Skeletal muscle tissue (tissue), 4 donors: Measurements from ENCODE around the gene PPP1R3C. TPM values are rescaled to one million over a fixed set of nuclear protein-coding genes. Genes with fewer than 3 reads are reported as not detected.
A peak's percentile ranks its signal among the peaks of the same experiment; 100 is the strongest.

Source experiments
- H3K27ac ChIP-seq: one replicate; pipeline ENCODE4 v1.7.0; 2013; ENCODE audit warnings: mild to moderate bottlenecking, low read depth, low read length, inconsistent platforms
- H3K27me3 ChIP-seq, 3 donors: one replicate each; pipeline ENCODE4 v1.7.0; 2013; ENCODE audit warnings: low read length in 3 of 3; ENCODE audit not compliant: control insufficient read depth in 3 of 3, insufficient read depth in 3 of 3
- H3K36me3 ChIP-seq, 3 donors: one replicate each; pipeline ENCODE4 v1.7.0; 2013; ENCODE audit warnings: low read length in 3 of 3; ENCODE audit not compliant: control insufficient read depth in 3 of 3, insufficient read depth in 3 of 3
- H3K4me1 ChIP-seq, 3 donors: one replicate each; pipeline ENCODE4 v1.7.0; 2013; ENCODE audit warnings: low read length in 3 of 3, mild to moderate bottlenecking in 3 of 3; ENCODE audit not compliant: control insufficient read depth in 3 of 3, insufficient read depth in 3 of 3
- H3K4me3 ChIP-seq, 3 donors: one replicate each; pipeline ENCODE4 v1.7.0; 2013; ENCODE audit warnings: low read length in 3 of 3
- H3K9ac ChIP-seq, 3 donors: one replicate each; pipeline ENCODE4 v1.7.0; 2013; ENCODE audit warnings: low read length in 3 of 3, mild to moderate bottlenecking in 3 of 3, moderate library complexity in 2 of 3, low read depth in 1 of 3
- H3K9me3 ChIP-seq, 3 donors: one replicate each; pipeline ENCODE4 v1.7.0; 2013; ENCODE audit warnings: low read length in 3 of 3; ENCODE audit not compliant: control insufficient read depth in 3 of 3
- total RNA-seq: library from RNA; depleted of rRNA; stranded (reverse); fragments of >200 nt; gene quantifications from one replicate; pipeline ENCODE4 v1.2.3, GENCODE V29; 2014
- donor health status: Osteomylitis.

The PPP1R3C gene
- total RNA-seq, result 218 TPM

DNA sequence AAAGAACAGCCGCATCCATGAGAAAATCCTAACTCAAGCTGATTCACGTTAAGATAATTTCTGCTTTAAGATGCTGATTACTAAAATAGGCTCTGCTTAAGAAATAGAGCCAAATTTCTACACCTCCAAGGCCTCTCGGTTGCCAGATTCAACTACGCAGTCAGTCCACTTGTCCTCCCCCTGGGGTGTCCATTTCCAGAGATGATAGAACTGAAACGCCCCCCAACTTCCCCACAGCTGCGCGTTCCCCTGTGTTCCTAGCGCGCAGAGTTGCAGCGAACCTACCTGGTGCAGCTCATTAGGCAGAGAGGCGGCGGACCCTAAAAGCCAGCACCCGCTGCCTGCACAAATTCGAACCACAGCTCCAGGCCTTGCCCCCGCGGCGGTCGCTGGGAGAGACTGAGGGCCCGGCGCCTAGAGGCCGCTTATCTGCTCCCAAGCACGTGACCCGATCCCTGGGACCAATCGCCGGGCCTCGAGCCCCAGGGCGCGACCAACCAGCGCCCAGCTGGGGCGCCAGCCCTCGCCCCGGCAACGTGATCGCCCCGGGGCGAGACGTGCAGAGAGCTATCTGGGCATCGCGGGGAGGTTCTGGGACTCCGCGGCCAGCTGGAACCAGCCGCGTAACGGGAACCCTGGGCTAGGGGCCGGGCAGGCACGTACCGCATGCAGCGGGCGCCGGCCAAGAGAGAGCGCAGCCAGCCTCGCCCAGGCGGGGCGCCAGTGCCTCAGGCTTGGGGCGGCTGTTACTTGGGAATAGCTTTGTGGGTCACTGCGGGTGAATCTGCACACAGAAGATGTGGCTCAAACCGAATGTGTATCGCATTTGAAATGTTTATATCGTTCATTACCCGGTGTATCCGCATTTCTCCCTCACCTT lies at the start of gene PPP1R3C:
Gene PPP1R3C (minus strand): TSS at position 401 of the 880 bp plus-strand sequence. CDS start 102 bp downstream, at position 299.
- Histone ChIP-seq H3K9ac (peak within 1 kb of the TSS; percentile 93 to 98 (median 94)), H3K4me1 (peaks cover 4 to 21% (median 8%) of the 10 kb centered on the region in 3 donors), H3K27ac (peak within 1 kb of the TSS; percentile 98), H3K4me3 (peak within 1 kb of the TSS; percentile 71 to 95 (median 89)), H3K27me3 (no peaks in the 10 kb centered on the region), H3K36me3 (peaks cover 23 to 33% (median 31%) of the 10 kb centered on the region in 3 donors), H3K9me3 (no peaks in the 10 kb centered on the region)

DNA sequence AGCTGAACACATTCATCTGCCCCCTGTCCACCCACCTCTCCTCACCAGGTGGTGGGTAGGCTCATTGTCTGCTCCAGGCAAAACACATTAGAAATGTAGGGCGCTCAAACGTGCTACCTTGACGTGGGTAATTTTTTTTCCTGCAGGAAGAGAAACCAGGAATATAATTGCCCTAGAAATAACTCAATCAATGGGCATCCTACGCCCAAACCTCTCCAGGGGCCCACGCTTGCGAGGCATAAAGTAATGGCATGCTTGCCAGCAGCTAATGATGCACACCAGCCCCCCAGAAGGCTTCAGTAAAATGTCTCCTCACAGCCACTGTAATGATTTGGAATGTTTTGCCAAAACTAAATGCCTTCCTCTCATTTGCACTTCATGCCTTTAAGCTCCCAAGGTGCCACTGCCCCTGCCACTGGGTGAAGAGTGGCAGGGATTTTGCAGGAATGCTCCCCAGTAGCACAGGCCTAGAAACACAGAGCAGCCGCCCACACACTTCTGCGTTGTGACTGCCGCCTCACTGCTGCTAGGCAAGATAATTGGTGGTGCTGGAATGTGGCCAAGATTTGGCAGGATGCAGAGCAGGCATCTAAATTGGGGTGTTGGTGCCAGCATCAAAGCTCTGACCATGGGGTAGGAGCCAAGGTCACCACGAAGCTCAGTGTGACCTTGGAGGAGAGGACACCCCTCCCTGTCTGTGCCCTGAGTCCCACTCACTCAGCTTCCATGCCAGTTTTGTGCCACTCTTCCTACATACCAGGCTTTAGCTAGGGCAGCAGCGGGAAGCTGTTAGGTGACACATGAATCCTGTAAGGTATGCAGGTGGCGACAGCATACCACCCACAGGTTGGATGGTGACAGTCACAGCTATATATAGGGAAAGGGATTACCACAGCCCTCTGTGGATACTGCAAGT lies 48.7 kb upstream of the PPP1R3C start:
- H3K36me3 ChIP-seq, result no peaks in the 10 kb centered on the region
- H3K4me1 ChIP-seq, result peaks cover 0 to 12% (median 6%) of the 10 kb centered on the region in 3 donors
- peak overlapping the region in 1 of 3 donors; percentile 31 for H3K4me3 ChIP-seq
- no peaks in the 10 kb centered on the region for H3K27me3 ChIP-seq
- H3K9me3 ChIP-seq, result no peaks in the 10 kb centered on the region
- no peak overlapping the region for H3K9ac ChIP-seq
- no peak overlapping the region for H3K27ac ChIP-seq

DNA sequence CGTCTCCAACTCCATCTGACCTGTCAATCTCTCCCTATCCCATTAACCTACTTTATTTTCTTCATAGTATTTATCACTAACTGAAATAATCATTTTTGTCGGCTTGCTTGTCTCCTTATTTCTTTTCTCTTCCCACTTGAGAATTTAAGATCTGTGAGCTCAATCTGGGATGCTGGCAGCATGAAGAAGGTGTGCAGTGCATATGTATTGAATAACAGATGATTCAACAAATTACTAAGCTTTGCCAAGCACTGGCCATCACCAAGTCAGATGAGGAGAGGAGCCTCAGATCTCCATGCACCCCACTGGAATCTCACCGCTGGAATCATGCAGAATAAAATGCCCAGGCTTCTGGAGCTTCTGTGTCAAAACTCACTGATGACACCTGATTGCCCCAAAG lies 47.6 kb upstream of the PPP1R3C start:
- Histone ChIP-seq H3K4me1 (peaks cover 0 to 12% (median 6%) of the 10 kb centered on the region in 3 donors), H3K27me3 (no peaks in the 10 kb centered on the region), H3K36me3 (no peaks in the 10 kb centered on the region), H3K4me3 (no peak overlapping the region), H3K9ac (no peak overlapping the region), H3K27ac (no peak overlapping the region), H3K9me3 (no peaks in the 10 kb centered on the region)

DNA sequence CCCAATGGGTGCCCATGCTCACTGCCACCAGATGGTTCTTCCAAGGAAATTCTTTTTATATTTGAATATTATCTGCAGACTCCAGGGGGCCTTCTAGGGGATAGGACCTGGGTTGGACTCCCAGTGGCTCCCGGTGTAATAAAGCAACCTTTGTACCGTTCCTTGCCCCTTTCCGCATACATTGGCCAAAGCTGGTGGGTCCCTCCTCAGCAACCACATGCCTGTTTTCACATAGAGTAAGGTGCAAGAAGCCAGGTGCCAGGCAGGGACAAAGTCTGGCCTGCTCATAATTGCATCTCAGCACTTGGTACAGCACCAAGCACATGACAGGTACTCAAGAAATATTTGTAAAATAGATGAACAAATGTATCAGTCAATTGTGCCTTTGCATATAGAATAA lies 46.4 kb upstream of the PPP1R3C start:
- H3K4me3 ChIP-seq, result no peak overlapping the region
- no peak overlapping the region for H3K9ac ChIP-seq
- H3K27me3 ChIP-seq, result no peaks in the 10 kb centered on the region
- no peak overlapping the region for H3K27ac ChIP-seq
- no peaks in the 10 kb centered on the region for H3K36me3 ChIP-seq
- no peaks in the 10 kb centered on the region for H3K9me3 ChIP-seq
- H3K4me1 ChIP-seq, result peaks cover 0 to 12% (median 6%) of the 10 kb centered on the region in 3 donors

DNA sequence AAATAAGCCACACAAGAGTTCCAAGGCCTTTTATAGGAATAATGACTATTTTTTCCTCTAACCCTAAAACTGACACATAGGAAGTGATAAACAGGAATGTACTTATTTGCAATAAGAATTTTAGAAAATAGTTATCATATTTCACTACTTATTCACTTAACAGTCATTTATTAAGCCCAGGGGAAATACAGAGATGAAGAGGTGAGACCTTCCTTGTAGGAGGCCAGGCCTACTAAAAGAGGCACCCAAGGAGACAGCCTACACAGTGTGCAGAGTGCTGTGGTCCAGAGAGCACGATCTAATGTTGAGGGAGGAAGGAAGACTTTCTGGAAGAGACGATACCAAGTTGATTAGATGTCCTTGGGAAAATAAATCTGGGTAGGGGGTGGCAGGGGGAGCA lies 45.0 kb upstream of the PPP1R3C start:
- H3K9me3 ChIP-seq, result no peaks in the 10 kb centered on the region
- no peak overlapping the region for H3K27ac ChIP-seq

DNA sequence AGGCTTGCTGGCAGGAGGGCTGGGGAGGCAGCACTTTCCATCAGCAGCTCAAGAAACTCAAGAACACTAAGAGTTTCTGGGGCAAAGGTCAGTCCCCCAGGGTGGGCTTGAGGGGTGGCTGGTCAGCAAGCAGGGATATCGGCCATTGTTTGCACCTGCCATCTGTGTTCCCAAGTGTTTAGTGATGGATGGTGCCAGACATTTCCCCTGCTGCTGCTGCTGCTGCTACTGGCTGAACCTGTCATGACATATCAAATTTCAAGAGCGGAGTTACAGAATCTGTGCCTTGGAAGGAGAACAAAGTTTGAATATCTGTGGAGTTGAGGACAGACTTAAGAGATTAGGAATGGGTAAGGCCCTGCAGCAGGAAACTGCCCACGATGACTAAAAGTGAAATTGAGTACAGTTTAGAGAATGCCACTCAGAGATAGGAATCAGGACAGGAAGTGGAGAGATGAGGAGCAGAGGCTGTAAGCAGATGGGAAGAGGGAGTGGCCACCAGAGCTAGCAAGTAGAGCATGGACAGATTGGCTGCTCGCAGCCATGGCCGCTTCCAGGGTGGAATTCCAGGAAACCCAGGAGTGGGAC lies 39.2 kb upstream of the PPP1R3C start:
- no peak overlapping the region for H3K9ac ChIP-seq

More for the DNA sequence above, 45.0 kb upstream of the PPP1R3C start:
- H3K9ac ChIP-seq, result no peak overlapping the region
- H3K36me3 ChIP-seq, result no peaks in the 10 kb centered on the region
- H3K27me3 ChIP-seq, result no peaks in the 10 kb centered on the region
- peaks cover 0 to 12% (median 0%) of the 10 kb centered on the region in 3 donors for H3K4me1 ChIP-seq
- no peak overlapping the region for H3K4me3 ChIP-seq

DNA sequence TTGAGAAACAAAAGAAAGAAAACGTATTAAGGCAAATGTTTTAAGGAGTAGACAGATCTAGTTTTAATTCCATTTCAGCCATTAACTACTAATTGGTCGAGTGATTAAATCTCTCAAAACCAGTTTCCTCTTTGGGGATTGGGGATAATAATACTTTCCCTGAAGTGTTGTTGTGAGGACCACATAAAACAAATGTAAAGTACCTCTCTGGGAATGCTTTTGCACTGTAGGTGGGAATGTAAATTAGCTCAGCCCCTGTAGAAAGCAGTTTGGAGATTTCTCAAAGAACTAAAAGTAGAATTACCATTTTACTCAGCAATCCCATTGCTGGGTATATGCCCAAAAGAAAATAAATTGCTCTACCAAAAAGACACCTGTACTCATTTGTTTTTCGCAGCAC lies 36.0 kb upstream of the PPP1R3C start:
- H3K27me3 ChIP-seq, result no peaks in the 10 kb centered on the region
- H3K9me3 ChIP-seq, result peaks cover 0 to 2% (median 0%) of the 10 kb centered on the region in 3 donors
- no peak overlapping the region for H3K4me3 ChIP-seq

More for the DNA sequence above, 39.2 kb upstream of the PPP1R3C start:
- Histone ChIP-seq H3K27ac (no peak overlapping the region), H3K4me1 (peaks cover 4 to 8% (median 7%) of the 10 kb centered on the region in 3 donors), H3K36me3 (no peaks in the 10 kb centered on the region), H3K27me3 (no peaks in the 10 kb centered on the region), H3K4me3 (peak overlapping the region in 2 of 3 donors; percentile 3 to 45), H3K9me3 (peaks cover 0 to 2% (median 0%) of the 10 kb centered on the region in 3 donors)

DNA sequence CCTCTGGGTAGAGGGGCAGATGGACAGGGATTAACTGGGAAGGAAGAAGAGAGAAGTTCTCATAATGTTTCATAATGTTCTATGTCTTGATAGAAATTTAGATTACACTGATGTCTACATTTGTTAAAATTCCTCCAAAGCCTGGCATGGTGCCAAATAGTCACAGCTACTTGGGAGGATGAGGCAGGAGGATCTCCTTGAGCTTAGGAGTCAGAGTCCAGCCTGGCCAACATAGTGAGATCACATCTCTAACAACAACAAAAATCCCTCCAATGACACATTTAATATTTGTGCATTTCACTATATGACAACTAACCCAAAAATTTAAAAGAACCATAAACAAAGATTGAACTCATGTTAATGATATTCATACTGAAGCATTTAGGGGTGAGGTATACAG lies 33.0 kb upstream of the PPP1R3C start:
- Histone ChIP-seq H3K27ac (no peak overlapping the region), H3K9me3 (peaks cover 0 to 2% (median 0%) of the 10 kb centered on the region in 3 donors), H3K36me3 (no peaks in the 10 kb centered on the region), H3K27me3 (no peaks in the 10 kb centered on the region), H3K9ac (no peak overlapping the region), H3K4me3 (no peak overlapping the region), H3K4me1 (no peaks in the 10 kb centered on the region)

More for the DNA sequence above, 36.0 kb upstream of the PPP1R3C start:
- peaks cover 4 to 8% (median 7%) of the 10 kb centered on the region in 3 donors for H3K4me1 ChIP-seq
- H3K36me3 ChIP-seq, result no peaks in the 10 kb centered on the region
- no peak overlapping the region for H3K27ac ChIP-seq
- H3K9ac ChIP-seq, result no peak overlapping the region

DNA sequence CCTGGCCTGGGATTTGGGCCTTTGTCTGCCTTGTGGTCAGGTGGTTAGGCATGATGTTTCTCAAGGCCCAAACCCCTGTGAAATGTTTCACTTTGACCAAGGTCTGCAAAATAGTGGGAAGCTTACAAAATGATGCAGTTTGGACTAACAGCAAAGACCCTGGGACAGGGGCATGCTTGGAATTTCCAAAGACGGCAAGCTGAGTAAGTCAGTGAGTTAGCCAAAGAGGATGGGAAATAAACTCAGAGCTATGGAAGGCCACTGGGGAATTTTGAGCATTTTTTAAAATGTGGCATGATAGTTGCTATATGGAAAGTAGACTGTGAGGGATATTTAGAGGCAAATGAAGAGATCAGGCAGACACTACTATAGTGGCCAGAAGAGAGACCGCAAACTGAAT lies 31.6 kb upstream of the PPP1R3C start:
- Histone ChIP-seq H3K27me3 (no peaks in the 10 kb centered on the region), H3K27ac (no peak overlapping the region), H3K36me3 (no peaks in the 10 kb centered on the region), H3K9me3 (peaks cover 0 to 2% (median 0%) of the 10 kb centered on the region in 3 donors), H3K9ac (no peak overlapping the region), H3K4me1 (no peaks in the 10 kb centered on the region), H3K4me3 (no peak overlapping the region)
